HG03039 (cell line): ENCODE data around the gene FAM163A.
"Not testable (repeated sequence)": the region's sequence is repeated elsewhere in the genome, so short reads cannot be mapped to it uniquely, and the experiment has no call there.

Experiments
- ATAC-seq: cut with Tn5 transposase; IDR thresholded peaks from one replicate; pipeline ENCODE4 v1.9.1; 2021; ENCODE audit warnings: mild to moderate bottlenecking, moderate library complexity; ENCODE audit not compliant: unreplicated experiment

FAM163A gene

GRCh38 chr1:179831852-179832699 is 89.0 kb downstream of the FAM163A start:
- ATAC-seq = no peak

- not testable (repeated sequence) for ATAC-seq
Observed at GRCh38 chr1:179836686-179837445, 93.8 kb downstream of the FAM163A start.

- no peak for ATAC-seq
Observed at GRCh38 chr1:179840107-179840506, 97.0 kb downstream of the FAM163A start.

- no peak for ATAC-seq
Observed at GRCh38 chr1:179848233-179848632, 105.1 kb downstream of the FAM163A start.

- ATAC-seq = no peak
Observed at GRCh38 chr1:179853102-179853501, 110.0 kb downstream of the FAM163A start.

- ATAC-seq = not testable (repeated sequence)
Observed at GRCh38 chr1:179855831-179856230, 112.7 kb downstream of the FAM163A start.

GRCh38 chr1:179856296-179856695 is 113.2 kb downstream of the FAM163A start:
- ATAC-seq = no peak

GRCh38 chr1:179857009-179857408 is 113.9 kb downstream of the FAM163A start:
- ATAC-seq = no peak

- no peak for ATAC-seq
Observed at GRCh38 chr1:179860652-179861051, 117.6 kb downstream of the FAM163A start.

GRCh38 chr1:179865377-179865776 is 122.3 kb downstream of the FAM163A start:
- no peak for ATAC-seq
